KMS-11 (cell line): ENCODE results near the gene HOXC13.

Experiments used
- H2AFZ ChIP-seq: fragments of 200-600 bp; sonication (generic); 2 replicates; pipeline ENCODE4 v1.6.1; 2016; ENCODE audit warnings: antibody characterized with exemption, mixed run types, low read depth
- H3K27ac ChIP-seq: fragments of 200-600 bp; sonication (generic); 2 replicates; pipeline ENCODE4 v1.6.1; 2016; ENCODE audit warnings: mild to moderate bottlenecking, mixed run types
- H3K27me3 ChIP-seq: fragments of 200-600 bp; sonication (generic); 2 replicates; pipeline ENCODE4 v1.6.1; 2017; ENCODE audit warnings: mild to moderate bottlenecking, low read depth, mixed run types, moderate library complexity; ENCODE audit not compliant: insufficient read depth
- H3K36me3 ChIP-seq: fragments of 200-600 bp; sonication (generic); 2 replicates; pipeline ENCODE4 v1.6.1; 2017; ENCODE audit warnings: mild to moderate bottlenecking, mixed run types; ENCODE audit not compliant: insufficient read depth
- H3K4me1 ChIP-seq: fragments of 200-600 bp; sonication (generic); 2 replicates; pipeline ENCODE4 v1.6.1; 2016; ENCODE audit warnings: mild to moderate bottlenecking, low read depth, mixed run types; ENCODE audit not compliant: poor library complexity, severe bottlenecking
- H3K4me2 ChIP-seq: fragments of 200-600 bp; sonication (generic); 2 replicates; pipeline ENCODE4 v1.7.0; 2016; ENCODE audit warnings: mild to moderate bottlenecking, mixed run types
- H3K4me3 ChIP-seq: fragments of 200-600 bp; sonication (generic); IDR thresholded peaks from 2 replicates; pipeline ENCODE4 v1.6.1; 2017; ENCODE audit warnings: low read depth, low read length, mixed read lengths; ENCODE audit not compliant: insufficient read depth
- H3K79me2 ChIP-seq: fragments of 200-600 bp; sonication (generic); 2 replicates; pipeline ENCODE4 v1.6.1; 2016; ENCODE audit warnings: low read depth, mixed run types; ENCODE audit not compliant: insufficient read depth
- H3K9ac ChIP-seq: fragments of 200-600 bp; sonication (generic); 2 replicates; pipeline ENCODE4 v1.6.1; 2016; ENCODE audit warnings: mild to moderate bottlenecking, mixed run types
- H4K20me1 ChIP-seq: fragments of 200-600 bp; sonication (generic); 2 replicates; pipeline ENCODE4 v1.6.1; 2016; ENCODE audit warnings: mild to moderate bottlenecking, mixed run types; ENCODE audit not compliant: insufficient read depth
- TF ChIP-seq, protein P1 (sequence below): fragments of 200-600 bp; sonication (generic); conservative IDR thresholded peaks from 2 replicates; pipeline ENCODE4 v1.6.1; 2017; ENCODE audit warnings: low read depth, mild to moderate bottlenecking, antibody characterized with exemption, low read length, moderate library complexity, mixed read lengths

HOXC13 gene

DNA sequence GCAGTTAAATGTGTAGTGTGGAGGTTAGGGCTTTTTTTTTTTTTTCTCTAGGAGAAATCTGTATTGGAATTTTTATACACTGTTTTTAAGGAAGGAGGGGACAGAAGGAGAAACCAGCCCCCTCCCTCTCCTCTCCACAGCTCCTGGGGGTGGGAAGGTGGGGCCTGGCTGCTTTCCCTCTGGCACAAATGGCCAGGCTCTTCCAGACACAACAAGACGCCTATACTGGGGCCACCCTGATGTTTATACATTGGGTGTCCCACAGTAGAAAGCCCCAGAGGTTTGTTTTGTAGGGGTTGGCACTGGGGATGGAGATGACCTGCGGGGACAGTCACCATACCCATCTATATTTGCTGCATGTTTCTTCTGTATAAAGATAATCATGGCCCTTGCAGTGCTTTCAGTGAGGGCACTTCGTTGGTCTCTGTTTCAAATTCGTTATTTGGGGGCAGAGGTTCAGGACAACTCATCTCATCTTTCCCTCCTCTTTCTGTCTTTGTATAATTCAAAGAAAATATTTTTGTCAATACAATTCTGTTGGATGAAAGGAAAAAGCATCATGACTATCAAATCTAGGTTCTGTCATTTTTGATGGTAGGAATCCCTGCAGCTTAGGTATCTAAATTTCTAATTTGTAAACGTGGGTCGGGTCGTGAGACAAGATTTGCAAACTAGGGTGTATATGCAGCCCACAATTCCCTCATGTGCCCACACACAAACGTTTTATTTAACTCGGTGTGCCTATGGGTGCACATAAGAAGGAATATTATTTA, 38.4 kb downstream of the HOXC13 start:
- Histone ChIP-seq H3K9ac (no peak overlapping the region), H3K4me2 (0 out of 2 replicates have a peak overlapping the region, but pooled peaks have one; percentile 44), H2AFZ (no peak overlapping the region), H3K27ac (no peak overlapping the region), H3K79me2 (no peaks in the 10 kb centered on the region), H3K4me1 (peaks cover 13% of the 10 kb centered on the region), H3K36me3 (no peaks in the 10 kb centered on the region), H3K4me3 (no peak overlapping the region), H4K20me1 (no peaks in the 10 kb centered on the region), H3K27me3 (peaks cover 98% of the 10 kb centered on the region)
- TF ChIP-seq, protein P1, sequence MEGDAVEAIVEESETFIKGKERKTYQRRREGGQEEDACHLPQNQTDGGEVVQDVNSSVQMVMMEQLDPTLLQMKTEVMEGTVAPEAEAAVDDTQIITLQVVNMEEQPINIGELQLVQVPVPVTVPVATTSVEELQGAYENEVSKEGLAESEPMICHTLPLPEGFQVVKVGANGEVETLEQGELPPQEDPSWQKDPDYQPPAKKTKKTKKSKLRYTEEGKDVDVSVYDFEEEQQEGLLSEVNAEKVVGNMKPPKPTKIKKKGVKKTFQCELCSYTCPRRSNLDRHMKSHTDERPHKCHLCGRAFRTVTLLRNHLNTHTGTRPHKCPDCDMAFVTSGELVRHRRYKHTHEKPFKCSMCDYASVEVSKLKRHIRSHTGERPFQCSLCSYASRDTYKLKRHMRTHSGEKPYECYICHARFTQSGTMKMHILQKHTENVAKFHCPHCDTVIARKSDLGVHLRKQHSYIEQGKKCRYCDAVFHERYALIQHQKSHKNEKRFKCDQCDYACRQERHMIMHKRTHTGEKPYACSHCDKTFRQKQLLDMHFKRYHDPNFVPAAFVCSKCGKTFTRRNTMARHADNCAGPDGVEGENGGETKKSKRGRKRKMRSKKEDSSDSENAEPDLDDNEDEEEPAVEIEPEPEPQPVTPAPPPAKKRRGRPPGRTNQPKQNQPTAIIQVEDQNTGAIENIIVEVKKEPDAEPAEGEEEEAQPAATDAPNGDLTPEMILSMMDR: no peak

DNA sequence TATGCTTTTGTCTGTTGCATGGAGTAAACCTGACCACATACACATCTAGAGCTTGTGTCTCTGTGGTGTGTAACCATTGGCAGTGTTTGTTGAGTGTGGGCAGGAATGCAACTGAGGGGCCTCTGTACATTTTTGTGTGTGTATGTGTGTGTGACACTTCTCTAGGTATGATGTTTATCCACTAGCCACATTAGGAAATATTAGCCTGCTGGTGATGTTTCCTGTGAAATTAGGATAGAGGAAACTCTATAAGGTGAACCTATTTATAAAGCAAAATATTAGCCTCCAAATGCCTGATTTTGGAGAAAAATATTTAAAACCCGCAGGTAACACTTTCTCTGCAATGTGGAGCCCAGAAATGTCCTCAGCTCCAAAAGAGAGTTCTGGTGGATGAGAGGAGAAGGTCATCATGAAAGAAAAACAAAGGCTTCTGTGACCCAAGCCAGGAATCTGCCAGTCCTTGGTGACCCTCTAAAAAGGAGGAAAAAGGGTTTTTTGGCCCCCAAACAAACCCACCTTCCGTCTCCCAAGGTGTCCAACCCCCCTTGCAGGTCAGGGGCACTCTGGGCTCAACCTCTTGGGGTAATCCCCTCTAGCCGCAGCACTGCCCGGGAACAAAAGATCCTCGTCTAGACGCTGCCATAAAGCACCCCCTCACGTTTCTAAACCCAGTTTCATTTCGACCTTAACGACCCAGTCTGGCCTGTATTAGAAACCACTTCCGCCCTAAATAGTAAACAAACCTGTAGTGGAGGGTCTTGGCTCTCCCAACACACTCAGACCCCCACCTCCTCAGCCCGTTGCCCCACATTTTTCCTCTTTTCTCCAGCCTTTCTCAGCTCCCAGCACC, 39.2 kb downstream of the HOXC13 start:
- H3K27ac ChIP-seq: no peak overlapping the region
- H3K4me3 ChIP-seq: no peak overlapping the region
- H3K9ac ChIP-seq: no peak overlapping the region
- H3K4me2 ChIP-seq: peak overlapping the region; percentile 44; the same call in 1 of the 2 replicates
- TF ChIP-seq, protein P1: no peak
- no peak overlapping the region for H2AFZ ChIP-seq
- H3K27me3 ChIP-seq: peaks cover 98% of the 10 kb centered on the region
- H3K79me2 ChIP-seq: no peaks in the 10 kb centered on the region
- H4K20me1 ChIP-seq: no peaks in the 10 kb centered on the region
- peaks cover 13% of the 10 kb centered on the region for H3K4me1 ChIP-seq
- no peaks in the 10 kb centered on the region for H3K36me3 ChIP-seq

DNA sequence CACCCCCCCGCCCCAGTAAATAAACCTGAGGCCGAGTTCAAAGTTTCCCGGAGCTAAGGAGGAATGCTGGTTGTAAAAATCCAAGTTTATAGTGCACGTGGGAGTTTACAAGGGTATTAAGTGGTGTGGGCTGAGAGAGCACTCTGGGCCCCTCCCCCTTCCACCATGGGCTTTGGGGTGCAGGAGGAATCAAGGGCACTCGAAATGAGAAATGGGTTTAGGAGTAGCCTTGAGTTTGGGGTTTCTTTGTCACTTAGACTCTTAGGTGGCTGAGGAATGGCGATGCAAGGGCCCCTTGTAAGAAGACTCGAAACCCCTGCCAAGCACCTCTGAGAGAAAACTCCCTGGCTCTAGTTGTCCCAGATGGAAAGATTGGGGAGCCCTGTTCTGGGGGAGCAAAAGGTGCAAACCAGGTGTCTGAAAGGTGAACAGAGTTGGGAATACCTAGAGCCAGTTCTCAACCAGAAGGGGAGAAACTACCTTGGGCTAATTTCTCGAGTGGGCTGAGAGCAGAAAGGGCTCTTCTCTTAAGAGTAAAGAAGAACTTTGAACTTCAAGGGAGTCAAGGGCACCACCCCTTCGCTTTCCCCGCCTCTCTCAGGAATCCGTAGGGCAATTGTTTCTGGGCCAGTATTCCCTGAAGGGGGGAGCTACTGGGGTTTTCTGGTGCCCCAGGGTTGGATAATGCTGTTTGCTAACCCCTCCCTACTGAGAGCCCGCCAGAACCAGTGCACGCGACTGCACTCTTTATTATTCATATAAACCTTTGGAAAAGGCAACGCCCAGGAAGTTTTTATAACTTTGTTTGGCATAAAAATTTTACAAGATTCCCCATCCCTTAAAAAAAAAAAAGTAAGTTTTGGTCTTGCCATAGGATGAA, 40.1 kb downstream of the HOXC13 start:
- no peaks in the 10 kb centered on the region for H3K36me3 ChIP-seq
- peaks cover 98% of the 10 kb centered on the region for H3K27me3 ChIP-seq
- H3K79me2 ChIP-seq: no peaks in the 10 kb centered on the region
- no peak overlapping the region for H3K4me3 ChIP-seq
- H2AFZ ChIP-seq: no peak overlapping the region
- TF ChIP-seq, protein P1: no peak
- H4K20me1 ChIP-seq: no peaks in the 10 kb centered on the region
- H3K4me1 ChIP-seq: peaks cover 13% of the 10 kb centered on the region
- H3K4me2 ChIP-seq: no peak overlapping the region
- no peak overlapping the region for H3K27ac ChIP-seq
- H3K9ac ChIP-seq: no peak overlapping the region

DNA sequence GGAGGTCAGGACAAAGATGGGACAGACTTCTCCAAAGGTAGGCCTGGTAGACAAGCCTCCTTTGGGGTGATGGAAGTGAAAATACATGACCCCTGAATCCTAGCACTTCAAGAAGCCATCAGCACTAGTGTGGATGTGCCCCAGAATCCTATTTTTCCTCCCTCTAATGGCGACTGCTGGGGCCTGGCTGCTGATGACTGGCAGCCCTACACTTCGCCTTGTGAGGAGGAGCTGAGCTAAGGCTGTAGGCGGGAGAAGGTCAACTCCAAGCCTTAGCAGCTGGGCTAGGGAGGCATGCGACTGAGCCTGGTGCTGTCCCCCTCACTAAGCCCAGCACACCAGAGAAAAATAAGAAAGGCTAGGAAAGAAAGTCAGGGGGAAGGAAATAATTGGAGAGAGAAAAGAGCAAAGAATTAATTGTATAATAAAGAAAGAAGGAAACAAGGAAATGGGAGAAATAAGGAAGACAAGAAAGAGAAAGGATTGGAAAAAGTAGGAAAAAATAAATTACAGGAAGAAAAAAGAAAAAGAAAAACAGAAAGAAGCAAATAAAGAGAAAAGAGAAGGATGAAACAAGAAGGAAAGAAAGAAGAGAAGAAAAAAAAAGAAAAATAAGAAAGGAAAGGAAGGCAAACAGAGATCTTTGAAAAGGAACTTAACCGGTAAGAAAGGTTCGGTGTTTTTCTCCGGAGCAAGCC, 41.6 kb downstream of the HOXC13 start:
- Histone ChIP-seq H2AFZ (no peak overlapping the region), H3K27me3 (peaks cover 96% of the 10 kb centered on the region), H3K4me2 (no peak overlapping the region), H3K79me2 (no peaks in the 10 kb centered on the region), H3K4me3 (no peak overlapping the region), H3K36me3 (no peaks in the 10 kb centered on the region), H3K9ac (no peak overlapping the region), H3K4me1 (peaks cover 13% of the 10 kb centered on the region), H4K20me1 (no peaks in the 10 kb centered on the region), H3K27ac (no peak overlapping the region)
- TF ChIP-seq, protein P1: no peak
